Right lobe of liver (tissue), 6 donors: ENCODE data around the gene PRR7. TPM values are rescaled to one million over a fixed set of nuclear protein-coding genes. Genes with fewer than 3 reads are reported as not detected.

Source experiments
- ATAC-seq, 4 donors: fragments of 200-7000 bp; cut with Tn5 transposase; one replicate each; pipeline ENCODE4 v1.9.1; 2020; ENCODE audit warnings: mild to moderate bottlenecking in 4 of 4, moderate library complexity in 4 of 4
- DNase-seq, 3 donors: peaks; one replicate each; pipeline ENCODE4 v3.0.0-alpha.2; 2020
- H3K27ac ChIP-seq, 3 donors: fragments of 200-600 bp; one replicate each; pipeline ENCODE4 v1.8.0; 2022
- H3K27me3 ChIP-seq, 2 donors: fragments of 200-600 bp; one replicate each; pipeline ENCODE4 v1.8.0; 2022
- H3K36me3 ChIP-seq, 4 donors: fragments of 200-600 bp; sonication (generic) in 1 of 4; one replicate each; pipeline versions ENCODE4 v1.5.1 to v1.8.0; 2017 to 2022; ENCODE audit warnings: control low read depth in 1 of 4
- H3K4me1 ChIP-seq, 4 donors: fragments of 200-600 bp; sonication (generic) in 1 of 4; one replicate each; pipeline versions ENCODE4 v1.5.1 to v1.8.0; 2017 to 2022; ENCODE audit warnings: control low read depth in 1 of 4
- H3K4me3 ChIP-seq, 3 donors: fragments of 200-600 bp; one replicate each; pipeline ENCODE4 v1.8.0; 2022
- H3K9me3 ChIP-seq, 4 donors: fragments of 200-600 bp; sonication (generic) in 1 of 4; one replicate each; pipeline versions ENCODE4 v1.5.1 to v1.8.0; 2017 to 2022; ENCODE audit warnings: control low read depth in 1 of 4
- CTCF ChIP-seq, 4 donors: fragments of 200-600 bp in 3 of 4; fragments of 450-650 bp in 1 of 4; IDR thresholded peaks; one replicate each; pipeline versions ENCODE4 v1.5.1 to v1.8.0; 2016 to 2022; ENCODE audit warnings: antibody characterized with exemption in 4 of 4, mild to moderate bottlenecking in 2 of 4
- POLR2A ChIP-seq: fragments of 450-650 bp; IDR thresholded peaks from one replicate; pipeline ENCODE4 v1.6.1; 2017; ENCODE audit warnings: antibody characterized with exemption, mild to moderate bottlenecking
- WGBS: methylation state at CpG from one replicate; pipeline ENCODE4 v1.1.6; 2018; ENCODE audit warnings: low coverage, low lambda C conversion rate; ENCODE audit not compliant: insufficient coverage; ENCODE audit errors: missing lambda C conversion rate; 5-methylcytosine and 5-hydroxymethylcytosine counted together
- intact Hi-C, 2 donors: fragments of 100-400 bp; cut with DNase I; formaldehyde crosslinking; loops; one replicate each; pipeline versions ENCODE4 v1.11.2 to v1.14.1; 2022
- total RNA-seq, 6 experiments: library from RNA; depleted of rRNA in 2 of 6; stranded (reverse); fragments of >200 nt in 2 of 6; fragmentation: NEBNext Ultra II Directional in 3 of 6; extraction: Animal tissue kit (Norgen Biotek cat#: 25700) in 3 of 6; gene quantifications; one replicate each; pipeline versions ENCODE4 v1.1.0 to v1.2.4, GENCODE V29; 2016 to 2023
- donor health status: DM: no; HTN: yes; CAD: no.
- donor health status: DM: no; HTN: no; CAD: no.
- donor health status: DM: no; HTN: no; CAD: no.
- donor health status: DM: no; HTN: yes; CAD: no.
- donor health status: DM: no; HTN: yes; CAD: no.

Gene PRR7
- total RNA-seq, 6 experiments from 2014 or later = 0.15 to 13.0 (median 1.9) TPM

GRCh38 chr5:177501874-177502678 lies 55.5 kb downstream of the PRR7 start:
- no peak for DNase-seq
- TF ChIP-seq POLR2A = no peak
- TF ChIP-seq CTCF (IDR thresholded peaks at IDR 0.05) = no peak
- WGBS = 59% methylated on average over 9 of the region's 9 CpGs
- Histone ChIP-seq H3K27ac (no peak overlapping the region), H3K36me3 (no peaks in the 10 kb centered on the region), H3K4me1 (no peaks in the 10 kb centered on the region), H3K9me3 (no peaks in the 10 kb centered on the region), H3K27me3 (no peaks in the 10 kb centered on the region), H3K4me3 (no peak overlapping the region)
- intact Hi-C loops = loop anchor here in 1 of 2 donors (5.0 kb wide), 1 partner anchor 110 kb away; no protein-coding TSS in a partner anchor
- ATAC-seq = no peak

DNA sequence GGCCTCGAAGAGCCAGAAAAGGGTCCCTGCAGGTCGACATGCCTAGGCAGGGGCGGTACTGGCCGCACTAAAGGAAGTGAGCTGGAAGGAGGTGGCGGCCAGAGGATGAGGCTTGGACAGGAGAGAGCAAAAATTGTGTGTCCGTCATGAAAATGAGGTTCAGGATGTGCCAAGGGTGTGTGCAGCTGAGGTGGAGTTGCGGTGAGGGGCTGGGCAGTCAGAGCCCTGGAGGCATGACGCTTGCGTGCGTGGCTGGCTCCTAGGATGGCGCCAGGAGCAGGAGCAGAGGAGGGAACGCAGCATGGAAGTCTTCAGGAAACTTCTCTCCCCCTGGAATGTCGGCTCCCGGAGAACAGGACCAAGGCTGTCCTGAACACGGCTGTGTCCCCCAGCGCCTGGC lies 56.3 kb downstream of the PRR7 start:
- Histone ChIP-seq H3K36me3 (no peaks in the 10 kb centered on the region), H3K27me3 (no peaks in the 10 kb centered on the region), H3K27ac (no peak overlapping the region), H3K4me3 (no peak overlapping the region), H3K9me3 (no peaks in the 10 kb centered on the region), H3K4me1 (no peaks in the 10 kb centered on the region)
- intact Hi-C loops = loop anchor here in 1 of 2 donors (5.0 kb wide), 1 partner anchor 111 kb away; no protein-coding TSS in a partner anchor
- TF ChIP-seq POLR2A = no peak
- no peak for TF ChIP-seq CTCF (IDR thresholded peaks at IDR 0.05)
- ATAC-seq = no peak
- WGBS = 70% methylated on average over 9 of the region's 16 CpGs
- no peak for DNase-seq

- ATAC-seq (no peak), DNase-seq (no peak)
- Histone ChIP-seq H3K36me3 (no peaks in the 10 kb centered on the region), H3K9me3 (no peaks in the 10 kb centered on the region), H3K4me1 (no peaks in the 10 kb centered on the region), H3K27me3 (no peaks in the 10 kb centered on the region), H3K27ac (no peak overlapping the region), H3K4me3 (no peak overlapping the region)
- TF ChIP-seq CTCF (IDR thresholded peaks at IDR 0.05) (no peak), POLR2A (no peak)
- 55% methylated on average over 7 of the region's 24 CpGs for WGBS
- intact Hi-C loops = loop anchor here in 1 of 2 donors (5.0 kb wide), 1 partner anchor 111 kb away; no protein-coding TSS in a partner anchor
Observed at GRCh38 chr5:177503351-177504085, 56.9 kb downstream of the PRR7 start.

- Histone ChIP-seq H3K9me3 (no peaks in the 10 kb centered on the region), H3K4me3 (no peak overlapping the region), H3K4me1 (no peaks in the 10 kb centered on the region), H3K27me3 (no peaks in the 10 kb centered on the region), H3K27ac (no peak overlapping the region), H3K36me3 (no peaks in the 10 kb centered on the region)
- ATAC-seq (no peak), DNase-seq (no peak)
- TF ChIP-seq CTCF (IDR thresholded peaks at IDR 0.05) = no peak
- no peak for TF ChIP-seq POLR2A
- whole genome bisulfite sequencing = no CpG with 5 or more reads among the region's 47 CpGs
- intact Hi-C loops = loop anchor here in 1 of 2 donors (5.0 kb wide), 1 partner anchor 112 kb away; no protein-coding TSS in a partner anchor
Observed at GRCh38 chr5:177504086-177505056, 57.8 kb downstream of the PRR7 start.
